ENCODE data around the gene S100A8. TPM values are rescaled to one million over a fixed set of nuclear protein-coding genes. Genes with fewer than 3 reads are reported as not detected.

S100A8 gene
- total RNA-seq, 4 donors from 2014 or later = 2.8 to 35.6 (median 6.2) TPM; not detected in 1

DNA sequence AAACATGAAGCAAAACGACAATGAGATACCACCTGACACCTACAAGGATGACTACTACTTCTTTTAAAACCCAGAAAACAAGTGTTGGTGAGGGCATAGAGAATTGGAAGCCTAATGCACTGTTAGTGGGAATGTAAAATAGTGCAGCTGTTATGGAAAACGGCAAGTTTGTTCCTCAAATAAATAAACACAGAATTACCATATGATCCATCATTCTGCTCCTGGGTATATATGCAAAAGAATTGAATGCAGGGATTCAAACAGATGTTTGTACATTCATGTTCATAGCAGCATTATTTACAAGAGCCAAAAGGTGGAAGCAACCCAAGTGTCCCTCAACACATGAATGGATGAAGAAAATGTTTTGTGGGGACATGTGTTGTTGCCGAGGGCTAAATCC, 1.4 kb upstream of the S100A8 start:
- no peak for DNase-seq
- intact Hi-C loops (cut with DNase I) = no loop called here
- TF ChIP-seq POLR2A (IDR thresholded peaks at IDR 0.05) = no peak
- TF ChIP-seq, protein P1, sequence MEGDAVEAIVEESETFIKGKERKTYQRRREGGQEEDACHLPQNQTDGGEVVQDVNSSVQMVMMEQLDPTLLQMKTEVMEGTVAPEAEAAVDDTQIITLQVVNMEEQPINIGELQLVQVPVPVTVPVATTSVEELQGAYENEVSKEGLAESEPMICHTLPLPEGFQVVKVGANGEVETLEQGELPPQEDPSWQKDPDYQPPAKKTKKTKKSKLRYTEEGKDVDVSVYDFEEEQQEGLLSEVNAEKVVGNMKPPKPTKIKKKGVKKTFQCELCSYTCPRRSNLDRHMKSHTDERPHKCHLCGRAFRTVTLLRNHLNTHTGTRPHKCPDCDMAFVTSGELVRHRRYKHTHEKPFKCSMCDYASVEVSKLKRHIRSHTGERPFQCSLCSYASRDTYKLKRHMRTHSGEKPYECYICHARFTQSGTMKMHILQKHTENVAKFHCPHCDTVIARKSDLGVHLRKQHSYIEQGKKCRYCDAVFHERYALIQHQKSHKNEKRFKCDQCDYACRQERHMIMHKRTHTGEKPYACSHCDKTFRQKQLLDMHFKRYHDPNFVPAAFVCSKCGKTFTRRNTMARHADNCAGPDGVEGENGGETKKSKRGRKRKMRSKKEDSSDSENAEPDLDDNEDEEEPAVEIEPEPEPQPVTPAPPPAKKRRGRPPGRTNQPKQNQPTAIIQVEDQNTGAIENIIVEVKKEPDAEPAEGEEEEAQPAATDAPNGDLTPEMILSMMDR (IDR thresholded peaks at IDR 0.05) = no peak
- Histone ChIP-seq H3K27me3 (no peaks in the 10 kb centered on the region), H3K36me3 (no peaks in the 10 kb centered on the region), H3K4me1 (no peaks in the 10 kb centered on the region), H3K27ac (no peak overlapping the region), H3K4me3 (replicated peaks in 1 of 3) (no peak overlapping the region), H3K9me3 (no peaks in the 10 kb centered on the region)
- WGBS, 2 donors = 71 to 73% methylated on average over 3 of the region's 3 CpGs

DNA sequence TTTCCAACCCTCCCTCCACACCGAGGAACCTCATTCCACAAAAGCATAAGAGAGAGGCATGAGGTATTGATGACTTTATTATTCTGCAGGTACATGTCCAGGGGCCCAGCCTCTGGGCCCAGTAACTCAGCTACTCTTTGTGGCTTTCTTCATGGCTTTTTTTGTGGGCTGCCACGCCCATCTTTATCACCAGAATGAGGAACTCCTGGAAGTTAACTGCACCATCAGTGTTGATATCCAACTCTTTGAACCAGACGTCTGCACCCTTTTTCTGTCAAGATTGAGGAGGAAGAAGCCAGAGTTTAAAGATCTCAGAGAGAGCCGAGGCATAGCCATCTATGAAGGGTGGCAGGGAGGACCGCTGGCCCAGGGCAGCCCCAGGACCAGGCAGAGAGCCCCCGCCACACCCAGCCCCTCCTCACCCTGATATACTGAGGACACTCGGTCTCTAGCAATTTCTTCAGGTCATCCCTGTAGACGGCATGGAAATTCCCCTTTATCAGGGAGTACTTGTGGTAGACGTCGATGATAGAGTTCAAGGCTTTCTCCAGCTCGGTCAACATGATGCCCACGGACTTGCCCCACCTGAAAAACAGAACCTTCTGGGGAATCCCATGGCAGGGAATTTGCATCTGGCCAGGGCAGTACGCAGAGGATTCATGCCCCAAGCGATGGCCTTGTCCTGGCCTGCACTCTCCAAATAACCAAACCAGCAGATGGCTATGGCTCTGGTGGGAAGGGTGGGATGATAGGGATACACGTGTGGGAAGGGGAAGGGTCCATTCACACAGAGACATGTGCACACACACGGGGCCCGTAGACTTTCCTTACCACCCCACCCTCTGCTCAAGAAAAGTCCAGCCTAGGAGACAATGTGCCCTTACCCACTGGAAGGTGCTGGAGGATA, 647 bp downstream of the S100A8 start:
- TF ChIP-seq, protein P1 (IDR thresholded peaks at IDR 0.05) = no peak
- TF ChIP-seq POLR2A (IDR thresholded peaks at IDR 0.05) = no peak
- no peaks in the 10 kb centered on the region for H3K36me3 ChIP-seq
- no peaks in the 10 kb centered on the region for H3K4me1 ChIP-seq
- intact Hi-C loops (cut with DNase I) = no loop called here
- no peaks in the 10 kb centered on the region for H3K27me3 ChIP-seq
- H3K27ac ChIP-seq = no peak overlapping the region
- 78 to 82% methylated on average over 16 to 17 of the region's 17 CpGs for WGBS, 2 donors
- H3K9me3 ChIP-seq = no peaks in the 10 kb centered on the region
- H3K4me3 ChIP-seq (replicated peaks in 1 of 3) = no peak overlapping the region
- DNase-seq = no peak

DNA sequence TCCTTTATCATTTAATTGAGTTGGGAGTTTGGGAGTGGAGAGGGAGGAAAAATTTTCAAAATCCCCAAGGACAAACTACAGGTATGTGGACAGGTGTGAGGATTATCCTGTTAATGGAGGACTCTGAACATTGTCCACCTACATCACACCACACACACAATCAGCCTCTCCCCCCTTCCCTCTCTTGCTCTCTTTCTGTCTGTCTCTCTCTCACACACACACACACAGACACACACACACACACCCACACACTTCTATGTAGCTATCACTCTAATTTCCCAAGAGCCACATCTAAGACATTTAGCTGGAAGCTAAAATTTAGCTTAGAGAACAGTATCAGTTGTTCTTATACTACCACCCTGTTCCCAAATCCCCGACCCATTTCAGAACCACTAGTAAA, 1.5 kb downstream of the S100A8 start:
- DNase-seq = no peak
- 88 to 89% methylated on average over 1 of the region's 1 CpG for WGBS, 2 donors
- Histone ChIP-seq H3K36me3 (no peaks in the 10 kb centered on the region), H3K4me3 (replicated peaks in 1 of 3) (no peak overlapping the region), H3K27me3 (no peaks in the 10 kb centered on the region), H3K9me3 (no peaks in the 10 kb centered on the region), H3K4me1 (no peaks in the 10 kb centered on the region), H3K27ac (no peak overlapping the region)
- no peak for TF ChIP-seq POLR2A (IDR thresholded peaks at IDR 0.05)
- TF ChIP-seq, protein P1 (IDR thresholded peaks at IDR 0.05) = no peak
- intact Hi-C loops (cut with DNase I) = no loop called here

DNA sequence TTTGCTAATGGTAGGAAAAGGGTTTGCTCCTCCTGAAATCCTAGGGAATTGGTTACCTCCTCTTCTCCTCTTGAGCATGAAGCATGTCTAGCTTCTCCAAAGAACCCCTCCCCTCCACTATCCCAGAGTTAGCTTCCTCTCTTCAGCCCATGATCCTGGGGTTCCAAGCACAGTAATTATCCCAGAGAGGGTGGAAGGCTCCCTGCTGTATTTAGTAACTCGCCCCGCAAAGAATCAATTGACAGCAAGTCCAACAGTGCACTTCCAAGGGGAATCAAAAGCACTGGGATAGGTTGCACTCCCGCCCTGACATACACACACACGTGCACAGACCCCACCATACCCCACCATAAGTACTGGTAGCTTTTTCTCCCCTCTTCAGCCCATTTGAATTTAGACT, 3.1 kb downstream of the S100A8 start:
- no peak for DNase-seq
- Histone ChIP-seq H3K36me3 (no peaks in the 10 kb centered on the region), H3K4me1 (no peaks in the 10 kb centered on the region), H3K4me3 (replicated peaks in 1 of 3) (no peak overlapping the region), H3K27ac (no peak overlapping the region), H3K27me3 (no peaks in the 10 kb centered on the region), H3K9me3 (no peaks in the 10 kb centered on the region)
- 78 to 84% methylated on average over 4 of the region's 4 CpGs for WGBS, 2 donors
- TF ChIP-seq POLR2A (IDR thresholded peaks at IDR 0.05) = no peak
- TF ChIP-seq, protein P1 (IDR thresholded peaks at IDR 0.05) = no peak
- intact Hi-C loops (cut with DNase I) = no loop called here

DNA sequence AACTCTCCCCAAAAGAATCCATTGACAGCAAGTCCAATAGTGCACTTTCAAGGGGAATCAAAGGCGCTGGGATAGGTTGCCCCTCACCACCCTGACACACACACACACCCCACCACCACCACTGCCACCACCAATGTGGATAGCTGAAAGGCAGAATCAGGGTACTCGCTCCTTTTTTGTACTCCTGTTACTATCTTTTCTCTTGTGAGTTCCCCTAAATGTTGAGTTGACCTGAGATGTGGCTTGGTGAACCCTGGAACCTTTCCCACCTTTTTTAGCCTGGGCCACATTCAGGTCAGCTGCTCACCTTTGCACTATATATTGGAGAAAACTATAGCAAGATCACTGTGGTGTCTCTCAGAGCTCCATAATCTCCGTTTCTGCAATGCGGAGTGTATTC, 3.9 kb downstream of the S100A8 start:
- 78 to 86% methylated on average over 4 of the region's 4 CpGs for WGBS, 2 donors
- Histone ChIP-seq H3K36me3 (no peaks in the 10 kb centered on the region), H3K27me3 (no peaks in the 10 kb centered on the region), H3K9me3 (no peaks in the 10 kb centered on the region), H3K4me1 (no peaks in the 10 kb centered on the region), H3K27ac (no peak overlapping the region), H3K4me3 (replicated peaks in 1 of 3) (no peak overlapping the region)
- intact Hi-C loops (cut with DNase I) = no loop called here
- no peak for TF ChIP-seq POLR2A (IDR thresholded peaks at IDR 0.05)
- TF ChIP-seq, protein P1 (IDR thresholded peaks at IDR 0.05) = no peak
- no peak for DNase-seq
